D721Med (cell line): ENCODE measurements around the gene MRPS2.

Source experiments
- DNase-seq: peaks from one replicate; pipeline ENCODE4 v3.0.0; 2011; ENCODE audit warnings: low spot score; ENCODE audit not compliant: insufficient read length
- FAIRE-seq: peaks from 2 replicates; lab custom pipeline; 2011; peaks lifted over from hg19 to GRCh38; lab: Jason Lieb, UNC
- CTCF ChIP-seq: IDR thresholded peaks from 2 replicates; pipeline ENCODE4 v1.5.1; 2012; ENCODE audit warnings: mild to moderate bottlenecking, control low read depth; ENCODE audit not compliant: insufficient read depth; ENCODE audit errors: missing control alignments

Gene MRPS2

GRCh38 chr9:135551031-135551430, 50.5 kb downstream of the MRPS2 start:
- FAIRE-seq = no peak
- DNase-seq = no peak
- no peak for TF ChIP-seq CTCF

GRCh38 chr9:135551456-135551855, 51.0 kb downstream of the MRPS2 start:
- TF ChIP-seq CTCF = no peak
- DNase-seq (no peak), FAIRE-seq (no peak)

GRCh38 chr9:135552021-135552697, 51.7 kb downstream of the MRPS2 start:
- DNase-seq (no peak), FAIRE-seq (no peak)
- TF ChIP-seq CTCF = no peak

- no peak for TF ChIP-seq CTCF
- FAIRE-seq (no peak), DNase-seq (no peak)
These were observed 52.3 kb downstream of the MRPS2 start for GRCh38 chr9:135552698-135553171.
